NK-92 (cell line): ENCODE data around the gene MYO10.
"Not testable (repeated sequence)": the region's sequence is repeated elsewhere in the genome, so short reads cannot be mapped to it uniquely, and the experiment has no call there.

Experiments used
- DNase-seq: peaks from one replicate; lab custom pipeline; 2025; ENCODE audit not compliant: unreplicated experiment; lab: John Stamatoyannopoulos, UW

MYO10 gene

GRCh38 chr5:16679863-16680262, 256.2 kb downstream of the MYO10 start:
- DNase-seq, result no peak

GRCh38 chr5:16679190-16679589, 256.9 kb downstream of the MYO10 start:
- no peak for DNase-seq

- no peak for DNase-seq
Measured at GRCh38 chr5:16675806-16676205, 260.3 kb downstream of the MYO10 start.

GRCh38 chr5:16674750-16675149, 261.3 kb downstream of the MYO10 start:
- no peak for DNase-seq

- no peak for DNase-seq
Measured at GRCh38 chr5:16673241-16674201, 262.6 kb downstream of the MYO10 start.

GRCh38 chr5:16671208-16671607, 264.9 kb downstream of the MYO10 start:
- no peak for DNase-seq

- no peak for DNase-seq
Measured at GRCh38 chr5:16669776-16670175, 266.3 kb downstream of the MYO10 start.

GRCh38 chr5:16668631-16669030, 267.5 kb downstream of the MYO10 start:
- DNase-seq, result no peak

GRCh38 chr5:16668194-16668593, 267.9 kb downstream of the MYO10 start:
- DNase-seq, result no peak

- DNase-seq, result no peak
Measured at GRCh38 chr5:16666883-16667398, 269.1 kb downstream of the MYO10 start.

GRCh38 chr5:16666130-16666882, 269.8 kb downstream of the MYO10 start:
- DNase-seq, result no peak

- DNase-seq, result no peak
Measured at GRCh38 chr5:16665601-16666000, 270.5 kb downstream of the MYO10 start.

GRCh38 chr5:16664368-16664767, 271.7 kb downstream of the MYO10 start:
- no peak for DNase-seq

- no peak for DNase-seq
Measured at GRCh38 chr5:16663840-16664239, 272.2 kb downstream of the MYO10 start.

- DNase-seq, result no peak
Measured at GRCh38 chr5:16661713-16662112, 274.4 kb downstream of the MYO10 start.

GRCh38 chr5:16660982-16661381, 275.1 kb downstream of the MYO10 start:
- DNase-seq, result no peak

- no peak for DNase-seq
Measured at GRCh38 chr5:16659536-16659935, 276.6 kb downstream of the MYO10 start.

GRCh38 chr5:16656561-16657191, 279.4 kb downstream of the MYO10 start:
- no peak for DNase-seq

GRCh38 chr5:16654647-16655334, 281.3 kb downstream of the MYO10 start:
- DNase-seq, result no peak

GRCh38 chr5:16648739-16649138, 287.3 kb downstream of the MYO10 start:
- DNase-seq, result not testable (repeated sequence)
